ENCODE data around the gene FOXD3. TPM values are rescaled to one million over a fixed set of nuclear protein-coding genes. Genes with fewer than 3 reads are reported as not detected.
A peak's percentile ranks its signal among the peaks of the same experiment; 100 is the strongest.

Gene FOXD3
- 49.9 TPM for total RNA-seq

DNA sequence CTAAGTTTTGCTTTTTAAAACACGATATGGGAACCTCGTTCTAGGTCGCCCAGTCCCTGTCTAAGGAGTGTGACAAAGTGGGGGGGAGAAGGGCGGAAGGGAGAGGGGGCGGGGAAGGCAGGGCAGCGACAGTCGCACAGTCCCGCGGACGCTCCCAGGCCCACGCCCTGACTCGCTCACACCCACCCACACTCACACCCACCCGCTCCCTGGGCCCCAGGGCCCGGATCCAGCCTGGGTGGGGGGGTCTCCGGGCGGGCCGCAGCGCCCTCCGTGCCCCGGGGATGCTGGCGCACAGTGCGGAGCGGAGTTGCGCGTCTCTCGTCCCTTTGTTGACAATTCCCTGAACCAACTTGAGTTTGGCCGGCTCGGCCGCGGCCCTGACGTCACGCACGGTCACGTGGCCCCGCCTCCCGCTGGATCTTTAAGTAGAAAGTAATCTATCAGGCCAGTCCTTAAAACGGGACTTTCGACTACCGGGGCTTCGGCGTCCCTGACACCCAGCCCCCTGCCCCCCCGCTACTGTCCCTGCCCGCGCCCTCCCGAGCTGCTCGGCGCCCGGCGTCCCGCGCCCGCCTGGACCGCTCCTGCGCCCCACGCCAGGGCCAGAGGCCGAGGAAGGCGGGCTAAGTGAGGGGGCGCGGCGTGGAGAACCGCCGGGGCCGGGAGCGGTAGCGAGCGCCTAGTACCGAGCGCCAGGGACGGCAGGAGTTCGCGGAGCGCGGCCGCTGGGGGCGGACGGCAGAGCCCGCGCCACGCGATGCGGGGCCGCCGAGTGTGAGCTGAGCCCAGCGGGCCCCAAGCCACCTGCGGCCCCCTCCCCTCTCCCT lies at the start of gene FOXD3:
Gene FOXD3, plus strand, starts transcription at position 454 of the 830 bp plus-strand sequence. CDS start 492 bp downstream, outside the sequence.
- peak; percentile 90 for DNase-seq (ENCODE audit: low spot score)
- intact Hi-C loops (cut with DNase I): no loop called here

GRCh38 chr1:63272811-63273210 lies 49.6 kb upstream of the FOXD3 start:
- DNase-seq (ENCODE audit: low spot score) (no peak), ATAC-seq (no peak)
- intact Hi-C loops (cut with DNase I): no loop called here

More for the DNA sequence above, at the start of gene FOXD3:
- peak; percentile 67 for ATAC-seq

GRCh38 chr1:63274371-63274770 lies 48.0 kb upstream of the FOXD3 start:
- DNase-seq (ENCODE audit: low spot score) (no peak), ATAC-seq (no peak)

DNA sequence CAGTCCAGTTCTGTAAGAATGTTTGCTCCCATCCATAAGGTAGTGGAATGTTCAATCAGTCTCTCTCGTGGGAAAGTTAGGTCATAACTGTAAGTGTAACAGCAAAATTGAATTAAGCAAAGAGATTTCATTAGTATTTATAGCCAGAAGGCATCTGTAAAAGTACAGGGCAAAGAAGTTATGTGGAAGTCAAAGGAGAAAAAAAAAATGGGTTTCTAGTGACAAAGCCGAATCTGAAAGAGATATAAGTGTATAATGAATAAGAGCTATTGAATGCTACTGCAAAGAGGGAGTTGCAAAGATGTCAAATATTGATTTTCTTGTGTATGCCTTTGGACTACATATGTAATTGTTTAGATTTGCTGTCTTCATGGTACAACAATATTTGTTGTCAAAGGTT lies 47.4 kb upstream of the FOXD3 start:
- ATAC-seq (no peak), DNase-seq (ENCODE audit: low spot score) (no peak)
- intact Hi-C loops (cut with DNase I): no loop called here

More at GRCh38 chr1:63274371-63274770, 48.0 kb upstream of the FOXD3 start:
- intact Hi-C loops (cut with DNase I): no loop called here

- ATAC-seq: no peak
- intact Hi-C loops (cut with DNase I): no loop called here
- DNase-seq (ENCODE audit: low spot score): no peak
Observed at GRCh38 chr1:63276624-63277023, 45.7 kb upstream of the FOXD3 start.

DNA sequence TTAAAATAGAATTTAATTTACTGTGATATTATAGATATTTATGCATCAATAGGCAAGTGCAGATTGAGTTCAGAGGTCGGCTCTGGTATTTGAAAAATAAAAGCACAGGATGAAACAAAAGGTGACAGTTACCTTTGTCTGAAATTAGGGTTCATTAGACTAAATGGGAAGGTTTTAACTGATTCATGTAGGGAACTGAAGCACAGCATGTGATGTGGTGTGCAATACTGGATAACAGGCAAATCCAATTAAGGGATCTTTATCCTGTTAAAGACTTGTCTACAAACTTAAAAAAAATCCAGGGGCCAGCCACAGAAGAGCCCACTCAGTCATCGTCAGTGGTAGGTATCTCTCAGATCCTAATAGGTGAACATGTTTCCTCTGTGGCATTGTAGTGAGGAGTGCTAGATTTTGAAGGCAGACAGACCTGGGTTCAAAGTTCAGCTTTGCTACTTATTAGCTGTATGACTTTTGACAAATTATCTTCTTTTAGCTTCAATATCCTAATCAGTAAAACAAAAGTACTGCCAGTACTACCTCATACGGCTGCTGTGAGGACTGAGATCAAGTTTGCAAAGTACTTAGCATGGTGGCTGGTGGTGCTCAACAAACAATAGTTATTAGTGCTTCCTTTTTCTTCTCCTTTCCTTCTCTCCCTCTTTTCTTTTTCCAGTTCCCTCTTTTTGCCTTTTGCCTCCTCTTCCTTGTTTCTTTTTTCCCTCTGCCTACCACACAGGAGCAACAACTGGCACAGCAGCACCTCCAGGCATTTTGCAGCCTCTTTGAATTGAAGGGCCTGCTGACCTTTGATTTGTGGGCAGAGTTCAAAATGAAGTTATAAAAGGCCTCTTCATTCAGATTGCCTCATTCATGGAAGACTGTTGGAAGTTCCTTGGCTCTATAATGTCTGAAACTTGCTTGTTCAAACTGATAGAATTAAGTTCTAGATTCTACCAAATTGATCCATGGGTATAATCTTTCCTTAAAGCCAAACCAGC lies 44.9 kb upstream of the FOXD3 start:
- intact Hi-C loops (cut with DNase I): no loop called here
- DNase-seq (ENCODE audit: low spot score) (no peak), ATAC-seq (no peak)

DNA sequence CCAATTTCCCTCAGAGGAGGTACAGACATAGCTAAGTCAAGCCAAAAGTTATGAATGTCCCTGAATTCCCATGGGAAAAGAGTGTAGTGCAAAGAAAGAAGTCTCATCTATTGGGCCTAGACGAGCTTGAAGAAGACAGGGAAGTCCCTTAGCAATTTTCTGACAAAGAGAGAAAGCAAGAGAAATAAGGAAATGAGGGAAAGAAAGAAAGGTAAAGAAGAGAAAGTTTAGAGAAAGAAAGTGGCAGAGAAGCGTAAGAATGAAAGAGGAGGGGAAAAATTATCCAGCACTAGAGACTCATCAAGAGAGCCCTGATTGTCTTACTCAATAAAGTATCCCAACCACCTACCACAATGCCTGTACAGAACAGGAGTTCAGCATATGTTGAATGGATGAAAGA lies 40.6 kb upstream of the FOXD3 start:
- DNase-seq (ENCODE audit: low spot score) (no peak), ATAC-seq (no peak)
- intact Hi-C loops (cut with DNase I): no loop called here

GRCh38 chr1:63289135-63289534 lies 33.2 kb upstream of the FOXD3 start:
- no peak for ATAC-seq
- intact Hi-C loops (cut with DNase I): no loop called here
- no peak for DNase-seq (ENCODE audit: low spot score)

DNA sequence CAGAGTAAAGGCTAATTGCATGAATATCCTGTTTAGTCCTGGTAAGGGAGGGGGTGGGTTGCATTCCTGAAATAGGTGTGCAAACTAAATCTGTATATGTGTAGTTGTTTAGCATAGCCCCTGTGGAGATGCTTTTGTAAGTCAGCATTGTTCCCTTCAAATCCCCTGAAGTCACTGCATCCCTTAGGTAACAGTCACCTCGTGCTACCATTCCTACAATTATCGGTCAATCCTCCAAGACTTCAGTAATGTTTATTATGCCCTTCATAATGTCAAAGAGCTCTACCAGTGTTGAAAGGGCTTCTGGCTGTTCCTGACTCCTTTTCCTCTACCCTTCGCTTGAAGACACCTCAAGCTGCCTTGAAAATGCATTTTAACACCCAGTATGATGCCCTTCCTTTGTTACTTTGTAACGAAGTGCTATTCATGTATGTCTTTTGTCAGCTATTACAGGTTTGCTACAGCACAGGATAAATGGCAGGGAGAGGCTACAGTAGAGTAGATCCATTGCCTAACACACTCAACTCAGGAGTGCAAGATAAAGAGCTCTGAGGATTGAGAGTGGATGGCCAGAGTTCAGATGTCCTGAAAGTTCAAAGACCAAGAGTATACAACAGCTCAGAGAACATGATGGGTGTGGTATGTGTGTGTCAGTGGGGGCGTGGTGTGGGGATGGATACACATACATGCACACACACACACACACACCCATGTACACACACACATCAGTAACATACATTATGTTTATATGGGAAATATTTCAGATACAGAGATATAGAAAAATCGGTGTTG lies 27.4 kb upstream of the FOXD3 start:
- no peak for DNase-seq (ENCODE audit: low spot score)
- intact Hi-C loops (cut with DNase I): no loop called here
- no peak for ATAC-seq

- DNase-seq (ENCODE audit: low spot score) (no peak), ATAC-seq (no peak)
- intact Hi-C loops (cut with DNase I): no loop called here
Observed at GRCh38 chr1:63304410-63304809, 18.0 kb upstream of the FOXD3 start.

- DNase-seq (ENCODE audit: low spot score): no peak
- no peak for ATAC-seq
- intact Hi-C loops (cut with DNase I): no loop called here
Observed at GRCh38 chr1:63305043-63305442, 17.3 kb upstream of the FOXD3 start.

- ATAC-seq (no peak), DNase-seq (ENCODE audit: low spot score) (no peak)
- intact Hi-C loops (cut with DNase I): no loop called here
Observed at GRCh38 chr1:63307196-63307794, 15.1 kb upstream of the FOXD3 start.

DNA sequence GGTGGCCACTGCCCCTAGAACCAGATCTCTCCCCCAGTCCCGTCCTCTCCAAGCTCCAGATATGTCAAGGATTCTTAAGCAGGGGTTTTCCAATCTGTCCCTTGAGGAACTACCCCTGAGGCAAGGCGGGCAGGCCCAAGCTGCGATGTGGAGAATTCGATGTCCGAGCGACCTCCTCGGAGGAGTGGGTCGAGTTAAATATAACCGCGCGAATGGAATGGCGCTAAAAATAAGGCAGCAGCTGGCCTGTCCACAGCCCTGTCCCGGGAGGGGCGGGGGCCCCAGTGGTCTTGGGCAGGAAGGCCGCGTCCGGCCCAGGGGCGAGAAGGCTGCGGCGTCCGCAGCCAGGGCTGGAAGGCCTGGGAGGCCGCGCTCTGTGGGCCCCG lies 5.8 kb upstream of the FOXD3 start:
- ATAC-seq (no peak), DNase-seq (ENCODE audit: low spot score) (no peak)
- intact Hi-C loops (cut with DNase I): no loop called here

GRCh38 chr1:63316984-63317816 lies 5.2 kb upstream of the FOXD3 start:
- intact Hi-C loops (cut with DNase I): no loop called here
- ATAC-seq: peak; percentile 64
- DNase-seq (ENCODE audit: low spot score): peak; percentile 88

DNA sequence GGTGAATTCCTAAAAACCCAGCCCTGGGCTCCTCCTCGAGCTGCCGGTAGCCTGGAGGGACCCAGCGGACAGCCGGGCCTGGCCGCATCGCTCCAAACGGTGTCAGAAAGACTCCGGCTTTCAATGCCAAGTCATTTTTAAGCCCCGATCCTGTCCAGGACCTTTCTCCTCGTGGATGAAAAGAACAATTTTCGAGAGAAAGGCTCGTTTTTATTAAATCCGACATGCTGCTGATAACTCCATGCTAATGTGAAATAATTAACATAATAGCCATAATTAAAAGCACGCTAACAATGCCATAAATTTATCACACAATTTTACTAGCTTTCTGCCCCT lies 4.6 kb upstream of the FOXD3 start:
- intact Hi-C loops (cut with DNase I): no loop called here
- ATAC-seq (no peak), DNase-seq (ENCODE audit: low spot score) (no peak)

GRCh38 chr1:63318201-63318979 lies 4.0 kb upstream of the FOXD3 start:
- ATAC-seq (no peak), DNase-seq (ENCODE audit: low spot score) (peak; percentile 57)
- intact Hi-C loops (cut with DNase I): no loop called here

Measured in sciatic nerve (tissue), 2 donors.